Measurements from ENCODE around the gene PKP3.
"Not testable (repeated sequence)": the region's sequence is repeated elsewhere in the genome, so short reads cannot be mapped to it uniquely, and the experiment has no call there.

Gene PKP3

GRCh38 chr11:412641-413119 lies 18.7 kb downstream of the PKP3 start:
- DNase-seq = no peak

DNA sequence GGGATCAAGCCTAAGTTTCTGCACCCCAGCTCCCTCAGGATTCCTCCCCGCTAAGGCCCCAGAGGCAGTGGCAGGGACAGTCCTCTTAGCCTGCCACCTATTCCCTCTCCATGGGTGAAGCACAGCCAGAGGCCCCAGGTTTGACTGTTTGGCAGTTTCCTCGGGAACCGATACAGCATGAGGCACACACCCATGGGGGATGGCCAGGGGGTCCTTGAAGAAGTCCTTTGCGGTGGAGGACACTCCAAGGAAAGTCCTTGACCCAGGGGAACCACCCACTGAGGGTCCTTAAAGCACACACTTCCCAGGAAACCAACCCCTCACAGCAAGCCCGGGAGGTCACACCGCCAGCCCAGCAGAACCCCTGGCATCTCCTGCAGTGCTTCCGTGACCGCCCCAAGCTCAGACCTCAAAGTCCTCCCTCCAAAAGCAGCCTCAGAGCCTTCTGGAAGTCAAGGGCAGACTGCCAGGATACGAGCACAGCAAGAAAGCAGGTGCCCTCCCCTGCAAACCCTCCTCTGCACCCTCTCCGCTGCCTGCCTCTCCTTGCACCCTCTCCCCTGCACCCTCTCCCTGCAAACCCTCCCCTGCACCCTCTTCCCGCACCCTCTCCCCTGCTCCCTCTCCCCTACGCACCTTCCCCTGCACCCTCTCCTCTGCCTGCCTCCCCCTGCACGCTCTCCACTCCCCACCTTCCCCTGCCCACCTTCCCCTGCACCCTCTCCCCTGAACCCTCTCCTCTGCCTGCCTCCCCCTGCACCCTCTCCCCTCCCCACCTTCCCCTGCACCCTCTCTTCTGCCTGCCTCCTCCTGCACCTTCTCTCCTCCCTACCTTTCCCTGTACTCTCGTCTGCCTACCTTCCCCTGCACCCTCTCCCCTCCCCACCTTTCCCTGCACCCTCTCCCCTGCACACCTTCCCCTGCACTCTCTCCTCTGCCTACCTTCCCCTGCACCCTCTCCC lies 19.4 kb downstream of the PKP3 start:
- DNase-seq = no peak

DNA sequence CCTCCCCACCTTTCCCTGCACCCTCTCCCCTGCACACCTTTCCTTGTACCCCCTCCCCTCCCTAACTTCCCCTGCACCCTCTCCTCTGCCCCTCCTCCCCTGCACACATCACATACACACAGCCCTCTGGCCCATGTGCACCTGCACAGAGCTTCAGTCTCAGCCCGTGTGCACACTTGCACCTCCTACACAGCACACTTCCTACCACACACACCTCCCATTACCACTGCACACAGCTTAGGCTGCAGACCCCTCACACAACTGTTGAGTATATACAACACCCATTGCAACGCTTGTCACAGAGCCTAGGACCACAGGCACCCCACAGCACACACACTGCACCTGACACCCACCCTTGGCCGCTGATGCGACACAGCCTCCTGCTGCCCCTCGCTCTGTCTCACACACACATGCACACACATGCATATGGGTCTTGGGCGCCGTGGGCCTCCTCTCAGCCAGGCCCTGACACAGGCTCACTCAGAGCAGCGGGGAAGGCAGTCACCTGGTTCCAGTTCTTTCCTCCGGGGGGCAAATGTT lies 20.4 kb downstream of the PKP3 start:
- no peak for DNase-seq

- DNase-seq = no peak
Measured at GRCh38 chr11:415640-416041, 21.6 kb downstream of the PKP3 start.

- DNase-seq = no peak
Measured at GRCh38 chr11:416051-416756, 22.2 kb downstream of the PKP3 start.

GRCh38 chr11:416757-417621 lies 23.0 kb downstream of the PKP3 start:
- DNase-seq = peak; percentile 73

GRCh38 chr11:417652-418342 lies 23.8 kb downstream of the PKP3 start:
- DNase-seq = no peak

DNA sequence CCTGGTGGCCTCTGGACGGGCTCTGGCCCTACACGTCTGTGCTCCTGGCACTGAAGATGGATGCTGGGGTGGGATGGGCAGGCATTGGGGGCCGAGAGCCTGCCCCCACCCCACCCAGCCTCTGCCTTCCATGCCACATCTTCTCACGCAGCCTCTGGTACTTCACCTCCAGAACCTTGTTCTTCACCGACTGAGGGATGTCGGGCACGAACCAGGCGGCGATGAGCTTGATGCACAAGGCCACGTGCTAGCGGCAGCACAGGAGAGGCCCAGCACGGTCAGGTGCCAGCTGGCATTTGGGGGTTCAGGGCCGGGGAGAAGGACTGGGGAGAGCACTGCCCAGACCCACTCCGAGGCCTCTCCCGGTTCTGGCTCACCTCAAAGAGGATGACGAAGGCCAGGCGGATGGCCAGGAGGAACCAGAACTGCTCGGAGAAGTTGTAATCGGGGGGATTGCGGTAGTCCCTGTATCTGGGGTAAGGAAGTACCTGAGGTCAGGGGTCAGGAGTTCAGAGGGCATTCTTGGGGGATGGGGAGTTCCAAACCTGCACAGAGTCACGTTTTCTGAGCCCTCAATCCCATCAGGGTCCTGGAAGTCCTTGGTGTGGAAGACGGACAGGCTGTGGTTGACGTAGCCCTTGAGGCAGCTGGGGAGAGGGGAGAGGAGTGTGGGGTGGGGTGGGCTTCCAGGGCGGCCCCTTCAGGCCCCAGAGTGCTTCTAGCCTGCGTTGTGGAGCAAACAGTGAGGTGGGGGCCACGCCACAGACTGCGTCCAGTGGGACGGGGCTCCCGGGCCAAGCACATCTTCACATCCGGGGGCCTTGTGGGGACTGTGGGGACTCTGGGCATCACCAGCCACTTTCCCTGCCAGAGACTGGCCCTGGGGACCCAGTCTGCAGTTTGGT lies 24.6 kb downstream of the PKP3 start:
- no peak for DNase-seq

GRCh38 chr11:419248-420005 lies 25.4 kb downstream of the PKP3 start:
- no peak for DNase-seq

DNA sequence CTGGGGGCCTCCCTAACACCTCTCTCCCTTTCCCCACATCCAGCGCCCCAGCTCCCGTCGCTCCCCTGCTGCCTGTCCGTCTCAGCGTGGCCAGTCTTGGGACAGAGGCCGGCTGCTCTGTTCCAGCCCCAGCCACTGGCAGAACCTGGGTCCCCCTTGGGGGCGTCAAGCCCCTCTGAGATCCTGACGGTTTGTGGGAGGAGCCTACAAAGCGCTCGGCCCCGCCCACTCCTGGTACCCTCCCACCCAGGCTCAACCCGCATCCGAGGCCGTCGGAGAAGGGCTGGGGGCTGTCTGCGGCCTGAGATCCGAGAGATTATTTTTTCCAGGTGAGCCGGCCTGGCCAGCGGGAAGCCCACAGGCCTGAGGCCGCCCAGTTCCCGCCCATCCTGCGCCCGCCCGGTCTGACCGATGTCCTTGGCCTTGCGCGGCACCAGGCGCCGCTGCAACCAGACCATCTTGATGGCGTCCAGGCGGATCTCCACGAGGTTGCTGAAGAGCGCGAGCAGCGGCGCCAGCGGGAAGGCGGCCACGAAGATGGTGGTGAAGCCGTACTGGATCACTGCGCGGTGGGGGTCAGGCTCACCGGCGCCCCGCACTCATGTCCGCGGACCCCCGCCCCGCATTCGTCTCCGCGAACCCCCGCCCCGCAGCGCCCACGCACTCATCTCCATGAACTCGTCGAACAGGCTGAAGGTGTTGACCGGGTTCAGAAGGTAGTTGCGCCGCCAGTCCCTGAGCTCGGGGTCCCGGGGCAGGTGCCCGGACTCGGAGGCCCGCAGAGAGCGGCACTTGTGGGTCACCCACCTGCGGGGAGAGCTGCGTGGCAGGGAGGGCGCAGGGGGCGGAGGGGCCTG lies 26.3 kb downstream of the PKP3 start:
- DNase-seq = no peak

GRCh38 chr11:420911-421321 lies 26.9 kb downstream of the PKP3 start:
- no peak for DNase-seq

GRCh38 chr11:422249-422656 lies 28.2 kb downstream of the PKP3 start:
- DNase-seq = no peak

DNA sequence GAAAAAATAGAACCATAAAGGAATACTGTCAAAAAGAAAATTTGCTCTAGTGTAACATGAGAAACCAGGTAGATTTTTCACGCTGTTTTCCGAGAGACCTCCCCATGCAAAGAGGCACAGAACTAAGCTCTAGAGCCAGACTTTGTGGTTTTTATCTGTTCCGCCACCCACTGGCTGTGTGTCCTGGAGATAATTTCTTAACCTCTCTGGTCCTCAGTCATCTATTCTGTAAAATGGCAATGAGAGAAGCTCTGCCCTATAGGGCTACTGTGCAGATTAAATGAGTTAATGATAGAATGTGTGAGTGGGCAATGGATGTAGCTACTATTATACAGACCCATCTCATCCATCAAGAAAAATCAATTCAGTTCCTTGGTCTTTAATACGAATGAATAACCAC lies 30.2 kb downstream of the PKP3 start:
- no peak for DNase-seq

GRCh38 chr11:424766-425165 lies 30.8 kb downstream of the PKP3 start:
- not testable (repeated sequence) for DNase-seq

DNA sequence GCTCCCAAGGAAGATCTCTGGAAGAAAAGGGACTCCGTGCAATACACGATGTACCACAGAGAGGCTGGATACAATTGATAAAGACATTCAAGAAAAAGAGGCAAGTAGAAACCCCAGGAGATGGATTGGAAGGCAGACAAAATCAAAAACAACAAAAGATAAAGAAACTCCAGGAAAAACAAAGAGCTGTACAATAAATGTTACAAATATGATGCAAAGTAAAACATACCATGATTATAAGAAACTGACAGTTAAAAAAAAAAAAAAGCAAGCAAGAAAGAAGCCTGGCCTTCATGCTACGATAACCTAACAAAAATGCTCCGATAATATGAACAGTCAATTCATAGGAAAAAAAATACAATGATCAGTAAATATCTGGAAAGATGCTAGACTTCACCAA lies 31.3 kb downstream of the PKP3 start:
- DNase-seq = no peak

GRCh38 chr11:426851-427250 lies 32.8 kb downstream of the PKP3 start:
- no peak for DNase-seq

DNA sequence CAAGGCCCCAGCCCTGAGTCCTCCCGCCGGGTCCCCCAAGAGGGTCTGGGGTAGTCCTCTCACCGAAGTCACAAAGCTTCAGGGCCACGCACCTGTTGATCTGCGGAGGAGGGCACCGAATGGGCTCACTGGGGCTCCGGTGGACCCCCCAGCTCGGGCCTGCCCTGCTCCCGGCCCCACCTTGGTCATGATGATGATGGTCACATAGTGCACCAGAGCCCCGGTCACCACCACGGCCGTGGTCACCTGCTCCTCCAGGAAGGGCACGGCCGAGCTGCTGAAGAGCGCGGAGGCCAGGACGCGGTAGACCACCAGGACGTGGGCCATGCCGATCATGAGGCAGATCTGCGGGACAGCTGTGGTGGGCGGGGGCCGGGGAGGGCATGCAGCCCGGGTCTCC lies 34.3 kb downstream of the PKP3 start:
- no peak for DNase-seq

GRCh38 chr11:429391-429790 lies 35.4 kb downstream of the PKP3 start:
- no peak for DNase-seq

- no peak for DNase-seq
Measured at GRCh38 chr11:429931-430456, 36.0 kb downstream of the PKP3 start.

Data from NCI-H526 treated with DMSO at 0.1 percent for 48 hours (cell line).